Measurements from ENCODE around the gene FOXP1.

- TF ChIP-seq CTCF (IDR thresholded peaks at IDR 0.05) (no peak), EZH2 (IDR thresholded peaks at IDR 0.05; ENCODE audit: borderline replicate concordance, insufficient read depth, low read depth, low read length, poor library complexity, severe bottlenecking) (no peak)
Observed at GRCh38 chr3:71122641-71123040, 460.9 kb downstream of the FOXP1 start.

Data from B cell (primary cell).